SH-SY5Y (cell line): ENCODE measurements around the gene CHAT.

Experiments used
- GATA2 ChIP-seq: IDR thresholded peaks from 2 replicates; pipeline ENCODE4 v1.6.1; 2011; ENCODE audit warnings: mild to moderate bottlenecking, low read depth, low read length
- GATA3 ChIP-seq: IDR thresholded peaks from 2 replicates; pipeline ENCODE4 v1.6.1; 2011; ENCODE audit warnings: low read depth, mild to moderate bottlenecking, low read length, moderate library complexity

CHAT gene

DNA sequence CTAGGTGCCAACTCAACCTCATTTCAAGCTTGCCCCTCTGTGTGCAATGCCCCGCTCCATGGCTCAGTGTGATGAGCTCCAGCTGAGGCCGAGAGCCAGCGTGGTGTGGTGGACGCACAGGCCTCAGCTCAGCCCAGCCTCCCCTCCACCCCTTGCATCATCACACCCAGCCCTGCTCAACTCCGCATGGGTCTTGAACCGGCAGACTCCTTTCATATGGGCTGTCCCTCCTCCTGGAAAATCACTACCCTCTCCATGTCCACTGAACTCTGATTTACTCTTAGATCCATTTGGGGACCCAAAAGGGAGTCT lies 20.3 kb upstream of the CHAT start:
- TF ChIP-seq GATA3 (no peak), GATA2 (no peak)

DNA sequence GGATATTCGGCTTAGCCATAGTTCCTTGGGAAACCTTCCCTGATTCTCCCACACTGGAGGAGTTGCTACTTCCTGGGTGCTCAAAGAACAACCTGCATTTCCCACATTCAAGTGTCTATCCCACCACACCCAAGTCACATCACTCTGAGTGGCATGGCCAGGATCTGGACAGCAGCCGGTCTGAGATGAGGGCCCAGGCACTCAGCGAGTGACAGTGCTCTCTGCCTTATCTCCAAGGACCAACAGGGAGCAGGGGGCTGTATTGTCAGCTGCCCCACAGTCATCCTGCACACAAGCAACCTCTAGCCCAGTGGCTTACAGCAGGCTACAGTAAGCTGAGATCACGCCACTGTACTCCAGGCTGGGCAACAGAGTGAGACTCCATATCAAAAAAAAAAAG lies 19.8 kb upstream of the CHAT start:
- TF ChIP-seq GATA3 (no peak), GATA2 (no peak)

DNA sequence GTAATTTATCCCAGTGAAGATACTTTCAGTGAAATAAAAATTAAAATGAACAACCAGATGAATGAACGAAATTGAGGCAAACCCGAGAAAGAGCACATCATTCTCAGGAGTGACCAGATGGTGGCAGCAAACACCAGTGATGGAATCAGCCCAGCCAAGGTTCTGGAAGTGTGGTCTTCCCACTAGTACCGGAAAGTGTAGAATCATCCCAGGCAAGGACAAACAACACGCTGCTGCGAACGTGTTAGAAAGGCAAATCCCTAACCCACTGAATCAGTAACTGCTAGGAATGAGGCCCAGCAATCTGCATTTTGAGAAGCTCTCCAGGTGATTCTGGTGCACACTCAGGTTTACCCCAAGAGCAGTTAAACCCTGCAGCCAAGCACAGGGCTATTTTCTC lies 19.2 kb upstream of the CHAT start:
- no peak for TF ChIP-seq GATA2
- no peak for TF ChIP-seq GATA3

- TF ChIP-seq GATA3 (no peak), GATA2 (no peak)
Measured at GRCh38 chr10:49595003-49595712, 18.7 kb upstream of the CHAT start.

DNA sequence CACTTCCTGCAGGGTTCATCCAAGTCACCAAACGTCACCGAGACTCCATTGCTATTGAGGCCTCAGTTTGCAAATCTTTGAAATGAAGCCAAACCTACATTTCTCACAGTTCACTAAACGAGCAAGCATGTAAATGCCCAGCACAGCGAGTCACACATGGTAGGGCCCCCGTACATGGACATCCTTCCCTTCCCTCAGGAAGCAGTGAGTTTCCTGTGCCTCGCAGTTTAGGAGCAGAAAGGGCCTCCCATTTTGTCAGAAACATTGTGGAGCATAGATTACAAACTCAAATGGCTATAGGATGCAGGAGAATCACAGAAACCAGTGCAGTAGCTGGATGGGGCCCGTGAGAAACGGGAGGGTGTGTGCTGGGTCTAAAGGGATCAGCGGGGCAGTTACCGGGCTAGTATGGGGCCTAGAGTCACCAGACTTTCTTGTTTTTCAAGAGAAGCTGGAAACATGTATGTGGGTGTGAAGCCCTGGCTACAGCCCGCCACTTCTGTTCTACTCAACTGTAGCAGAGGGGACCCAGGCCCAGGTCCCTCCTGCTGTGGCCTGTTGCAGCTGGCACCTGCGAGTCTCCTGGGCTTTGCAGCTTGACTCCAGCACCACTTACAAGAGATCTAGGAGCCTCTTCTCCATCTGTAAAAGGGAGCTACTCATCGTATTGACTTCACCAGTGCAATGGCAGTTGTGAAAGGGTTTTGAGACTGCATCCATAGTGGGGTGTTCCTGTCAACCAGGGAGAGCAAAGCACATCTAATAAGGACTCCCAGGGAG lies 17.9 kb upstream of the CHAT start:
- no peak for TF ChIP-seq GATA3
- no peak for TF ChIP-seq GATA2

GRCh38 chr10:49596493-49596809 lies 17.4 kb upstream of the CHAT start:
- TF ChIP-seq GATA2 (no peak), GATA3 (no peak)

- TF ChIP-seq GATA2: no peak
- TF ChIP-seq GATA3: no peak
Measured at GRCh38 chr10:49596836-49597235, 17.0 kb upstream of the CHAT start.

- TF ChIP-seq GATA3: no peak
- TF ChIP-seq GATA2: no peak
Measured at GRCh38 chr10:49597426-49598163, 16.2 kb upstream of the CHAT start.

GRCh38 chr10:49598164-49598856 lies 15.5 kb upstream of the CHAT start:
- TF ChIP-seq GATA3 (no peak), GATA2 (no peak)

DNA sequence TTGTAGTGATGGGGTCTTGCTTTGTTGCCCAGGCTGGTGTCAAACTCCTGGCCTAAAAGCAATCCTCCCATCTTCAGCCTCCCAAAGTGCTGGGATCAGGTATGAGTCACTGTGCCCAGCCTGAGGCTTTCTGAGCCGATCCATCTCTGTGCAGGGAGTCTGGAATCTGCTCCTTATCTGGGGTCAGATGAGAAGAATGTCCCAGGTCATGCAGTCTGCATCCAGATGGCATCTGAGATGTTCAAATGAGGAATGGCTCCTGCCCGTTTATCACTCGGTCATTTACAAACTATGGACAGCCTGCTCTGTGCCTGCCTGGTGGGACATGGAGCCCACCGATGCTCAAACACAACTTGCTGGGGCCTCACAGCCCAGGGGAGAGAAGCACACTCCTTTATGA lies 14.9 kb upstream of the CHAT start:
- TF ChIP-seq GATA2: no peak
- TF ChIP-seq GATA3: no peak

DNA sequence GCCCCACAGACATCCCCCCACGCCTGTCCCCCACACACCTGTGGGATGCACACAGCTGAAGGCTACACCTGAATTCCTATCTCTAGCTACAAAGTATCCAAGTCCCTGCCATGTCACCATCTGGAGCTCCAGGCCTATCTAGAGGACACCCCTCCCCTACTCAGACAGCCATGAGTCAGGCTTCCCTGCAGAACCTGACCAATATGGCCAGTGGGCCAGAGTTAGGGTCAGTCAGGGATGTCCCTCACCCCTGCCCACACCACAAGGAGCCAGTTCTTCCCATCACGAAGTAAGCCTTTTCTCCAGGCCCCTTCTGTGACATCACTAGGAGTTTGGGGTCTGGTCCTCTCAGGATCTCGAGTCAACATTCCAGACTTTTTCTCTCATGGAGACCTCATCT lies 14.3 kb upstream of the CHAT start:
- TF ChIP-seq GATA2 (no peak), GATA3 (no peak)

GRCh38 chr10:49600046-49600445 lies 13.8 kb upstream of the CHAT start:
- TF ChIP-seq GATA2: no peak

GRCh38 chr10:49600781-49601400 lies 12.9 kb upstream of the CHAT start:
- TF ChIP-seq GATA2 (no peak), GATA3 (no peak)

- TF ChIP-seq GATA3 (no peak), GATA2 (no peak)
Measured at GRCh38 chr10:49601857-49602256, 12.0 kb upstream of the CHAT start.
